NCI-H146 treated with DMSO at 0.1 percent for 48 hours (cell line): Measurements from ENCODE around the gene MAML1.

Experiments
- DNase-seq: peaks from one replicate; lab custom pipeline; 2025; ENCODE audit not compliant: unreplicated experiment; lab: John Stamatoyannopoulos, UW

Gene MAML1

DNA sequence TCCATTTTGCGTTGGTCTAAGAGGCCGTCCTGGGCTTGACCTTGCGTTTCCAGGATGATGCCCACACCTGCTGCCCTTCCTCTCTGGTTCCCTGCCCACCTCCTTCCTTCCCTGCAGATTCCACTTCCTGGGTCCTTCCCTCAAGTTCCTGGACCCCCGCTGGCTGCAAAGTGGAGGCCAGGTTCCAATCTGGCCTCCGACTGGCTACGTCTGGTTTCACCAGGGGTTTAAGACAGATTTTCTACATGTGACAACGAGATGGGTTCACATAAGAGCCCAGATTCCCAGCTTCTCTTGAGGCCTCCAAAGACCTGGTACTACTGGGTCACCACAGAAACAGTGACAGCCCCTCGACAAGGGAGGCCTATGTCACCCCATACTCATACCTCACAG lies 71.9 kb downstream of the MAML1 start:
- DNase-seq: no peak

DNA sequence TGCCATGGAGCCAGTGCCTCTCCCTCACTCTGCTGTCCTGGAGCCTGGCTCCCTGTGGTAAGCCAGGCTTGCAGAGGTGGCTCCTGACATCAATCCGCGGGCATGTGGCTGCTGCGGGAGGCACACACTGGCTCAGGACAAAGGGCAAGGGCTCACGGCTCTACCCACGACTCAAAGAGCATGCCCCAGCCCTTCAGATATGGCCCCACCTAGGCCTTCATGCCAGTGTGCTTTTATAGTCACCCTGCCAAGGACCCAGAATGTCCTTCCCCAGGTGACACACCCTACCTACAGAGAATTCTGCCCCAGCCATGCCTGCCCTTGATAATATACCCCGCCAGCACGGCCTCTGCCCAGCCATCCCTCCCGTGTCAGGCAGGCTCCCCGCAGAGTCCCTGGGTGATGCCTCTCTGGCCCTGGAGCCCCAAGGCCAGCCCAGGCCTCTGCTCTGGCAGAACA lies 72.5 kb downstream of the MAML1 start:
- DNase-seq: no peak

DNA sequence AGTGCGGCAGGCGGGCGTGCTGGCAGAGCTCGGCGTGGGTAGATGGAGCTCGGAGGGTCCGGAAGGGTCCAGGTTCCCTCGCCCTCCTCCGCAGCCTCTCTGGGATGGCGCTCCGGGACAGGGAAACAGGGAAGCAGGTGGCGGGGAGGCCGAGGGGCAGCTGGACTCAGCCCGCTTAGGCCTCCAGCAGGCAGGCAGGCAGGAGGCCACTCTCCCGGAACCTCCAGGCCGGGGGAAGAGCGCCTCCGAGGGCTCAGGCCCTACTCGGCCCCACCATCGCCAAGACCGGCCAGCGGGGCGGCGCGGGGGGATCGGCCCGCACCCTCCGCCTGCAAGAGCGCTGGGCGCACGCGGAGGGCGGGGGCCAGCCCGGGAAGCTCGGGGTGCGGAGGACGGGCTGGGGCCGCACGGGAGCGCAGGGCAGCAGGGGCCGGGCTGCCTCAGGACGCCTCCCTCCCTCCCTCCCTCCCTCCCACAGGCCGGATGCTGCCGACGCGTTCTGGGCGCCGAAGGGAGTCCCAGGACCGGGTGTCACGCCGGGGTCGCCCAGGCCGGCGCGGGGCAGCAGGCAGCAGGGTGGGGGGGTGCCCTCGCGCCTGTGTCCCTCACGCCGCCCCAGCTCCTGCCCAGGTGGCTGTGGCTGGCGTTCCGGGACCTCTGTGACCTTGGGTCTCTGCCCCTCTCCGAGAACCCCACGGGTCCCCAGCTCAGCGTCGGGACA lies 73.1 kb downstream of the MAML1 start:
- peak; percentile 0 for DNase-seq

DNA sequence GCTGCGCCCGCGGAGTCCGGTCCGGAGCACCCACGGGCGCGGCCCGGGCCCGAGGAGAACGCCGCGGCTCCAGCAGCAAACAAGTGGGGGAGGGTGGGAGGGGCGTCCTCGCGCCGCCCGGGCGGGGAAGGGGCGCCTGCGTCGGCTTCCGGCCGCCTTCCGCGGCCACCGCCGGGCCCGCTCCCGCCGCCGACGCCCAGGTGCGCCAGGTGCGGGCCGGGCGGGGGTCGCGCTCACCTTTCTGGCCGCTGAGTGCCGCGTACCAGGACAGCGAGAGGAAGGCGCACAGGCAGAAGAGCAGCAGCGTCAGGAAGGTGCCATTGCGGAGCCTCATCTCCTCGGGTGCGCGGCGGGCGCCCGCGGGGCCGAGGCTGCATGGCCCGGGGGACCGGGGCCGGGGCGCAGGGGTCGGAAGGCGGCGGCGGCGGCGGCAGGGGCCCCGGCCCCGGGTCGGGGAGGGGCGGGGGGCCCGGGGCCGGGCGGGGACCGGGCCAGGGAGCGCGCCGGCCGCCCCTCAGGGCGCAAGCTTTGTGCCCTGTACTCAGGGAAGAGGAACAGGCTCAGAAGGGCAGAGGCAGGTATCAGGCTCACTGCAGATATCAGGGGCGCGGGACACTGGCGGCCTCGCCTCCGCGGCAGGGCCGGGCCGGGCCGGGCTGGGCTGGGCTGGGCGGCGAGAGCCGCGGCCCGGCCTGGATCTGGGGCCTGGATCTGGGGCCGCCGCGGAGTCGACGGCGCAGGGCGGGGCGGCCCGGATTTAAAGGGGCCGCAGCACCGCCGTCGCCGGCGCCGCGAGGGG lies 73.8 kb downstream of the MAML1 start, which contains the start of gene MGAT4B:
MGAT4B (minus strand) TSS at position 617 of the 799 bp plus-strand sequence; CDS start at position 334, 283 bp downstream.
- DNase-seq: peak; percentile 32

DNA sequence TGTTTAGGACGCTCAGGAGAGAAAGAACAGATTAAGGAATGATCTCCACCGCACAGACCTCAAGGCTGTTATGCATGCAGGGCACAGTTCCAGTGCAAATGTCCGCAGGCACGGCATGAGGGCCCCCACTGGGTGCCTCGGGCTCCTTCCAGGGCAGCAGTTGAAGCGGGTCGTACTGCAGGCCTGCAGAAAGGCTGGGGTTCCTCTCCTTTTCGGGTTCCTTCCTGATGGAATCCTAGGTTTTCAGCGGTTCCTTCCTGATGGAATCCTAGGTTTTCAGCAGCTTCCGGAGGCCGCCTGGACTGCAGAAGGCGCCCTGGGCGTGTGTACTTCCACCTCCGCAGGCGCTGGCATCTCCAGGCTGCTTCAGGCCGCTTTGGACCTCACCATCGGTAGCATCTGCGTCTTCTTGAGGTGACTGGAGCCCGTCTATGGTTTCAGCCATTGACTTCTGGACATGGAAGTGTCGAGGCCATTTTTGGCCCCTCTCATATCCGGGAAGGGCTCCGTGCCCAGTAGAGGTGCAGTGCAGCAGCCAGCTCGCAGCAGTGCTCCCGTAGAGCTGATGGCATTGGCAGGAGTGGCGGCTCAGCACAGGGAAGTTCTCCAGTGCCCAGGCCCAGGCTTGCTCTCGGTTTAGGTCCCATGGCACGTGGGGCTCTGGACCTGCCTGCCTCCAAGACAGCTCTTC lies 79.7 kb downstream of the MAML1 start:
- no peak for DNase-seq

DNA sequence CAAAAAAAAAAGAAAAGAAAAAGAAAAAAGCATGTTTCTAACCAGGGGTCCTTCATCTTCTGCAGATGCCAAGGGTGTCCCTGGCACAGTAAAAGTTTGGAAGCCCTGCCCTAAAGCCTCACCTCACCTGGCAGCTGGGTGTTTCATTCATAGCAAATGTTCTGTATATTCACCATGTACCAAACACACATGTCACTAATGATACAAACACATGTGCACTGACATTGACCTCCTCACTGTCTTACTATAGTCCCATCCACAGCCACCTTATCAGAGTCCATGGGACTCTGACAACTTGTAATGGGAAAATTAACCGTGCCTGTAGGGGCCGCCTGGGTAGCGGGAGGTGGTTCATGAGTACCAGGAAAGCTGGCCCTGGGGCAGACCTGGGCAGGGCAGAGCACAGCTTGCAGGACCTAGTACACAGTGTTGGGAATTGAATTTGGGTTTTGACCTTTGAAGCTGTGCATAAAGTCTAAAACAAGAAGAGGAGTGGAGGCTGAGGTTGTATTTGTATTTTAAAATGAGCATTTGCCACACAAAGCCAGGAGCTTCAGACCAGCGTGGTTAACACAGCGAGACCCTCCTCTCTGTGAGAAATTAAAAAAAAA lies 80.5 kb downstream of the MAML1 start:
- DNase-seq: no peak

DNA sequence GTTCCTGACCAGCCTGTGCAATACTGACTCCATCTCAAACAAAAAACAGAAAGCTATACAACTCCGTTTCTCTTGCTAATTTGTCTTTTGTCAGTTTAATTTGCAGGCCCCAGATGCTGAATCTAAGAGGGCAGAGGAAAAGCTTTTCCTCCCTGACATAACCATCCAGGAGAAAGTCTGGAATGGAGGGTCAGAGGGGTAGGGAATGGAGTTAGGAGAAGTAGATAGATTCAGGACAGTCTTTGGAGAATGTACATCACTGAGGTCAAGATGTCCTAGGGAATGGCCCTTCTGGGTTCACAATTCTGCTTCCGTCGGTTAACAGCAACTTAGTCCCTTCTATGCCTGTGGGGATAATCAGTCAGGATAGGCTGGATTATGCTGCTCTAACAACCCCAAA lies 81.5 kb downstream of the MAML1 start:
- no peak for DNase-seq

DNA sequence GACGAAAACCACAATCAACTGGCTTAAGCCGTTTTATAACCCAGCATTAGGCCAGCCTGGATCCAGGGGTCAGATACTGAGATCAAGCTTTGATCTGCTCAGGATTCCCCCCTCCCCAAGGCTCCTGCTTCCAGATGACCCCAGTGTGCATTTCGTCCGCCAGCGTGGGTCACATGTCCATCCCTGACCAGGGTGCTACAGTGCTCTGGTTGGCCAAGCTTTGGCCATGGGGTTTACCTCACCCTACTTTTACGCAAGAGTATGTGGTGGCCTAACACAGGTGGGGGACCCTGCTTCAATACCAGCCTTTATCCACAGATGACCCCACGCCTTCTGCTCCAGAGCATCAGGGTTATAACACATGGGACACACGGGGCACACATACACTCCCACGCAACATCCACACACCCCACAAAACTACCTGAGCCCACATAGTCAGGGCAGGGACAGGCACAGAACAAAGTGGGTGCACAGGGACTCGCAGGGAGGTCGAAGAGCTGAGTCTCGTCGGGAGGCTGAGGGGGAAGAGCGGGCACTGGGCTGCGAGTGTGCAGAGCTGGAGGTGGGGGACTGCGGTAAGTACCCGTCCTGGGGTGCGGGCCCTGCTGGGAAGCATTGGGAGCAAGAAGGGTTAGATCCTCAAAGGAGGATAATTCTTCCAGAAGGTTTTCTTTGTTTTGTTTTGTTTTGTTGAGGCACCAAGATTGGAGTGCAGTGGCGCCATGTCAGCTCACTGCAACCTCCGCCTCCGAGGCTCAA lies 83.0 kb downstream of the MAML1 start:
- DNase-seq: no peak

DNA sequence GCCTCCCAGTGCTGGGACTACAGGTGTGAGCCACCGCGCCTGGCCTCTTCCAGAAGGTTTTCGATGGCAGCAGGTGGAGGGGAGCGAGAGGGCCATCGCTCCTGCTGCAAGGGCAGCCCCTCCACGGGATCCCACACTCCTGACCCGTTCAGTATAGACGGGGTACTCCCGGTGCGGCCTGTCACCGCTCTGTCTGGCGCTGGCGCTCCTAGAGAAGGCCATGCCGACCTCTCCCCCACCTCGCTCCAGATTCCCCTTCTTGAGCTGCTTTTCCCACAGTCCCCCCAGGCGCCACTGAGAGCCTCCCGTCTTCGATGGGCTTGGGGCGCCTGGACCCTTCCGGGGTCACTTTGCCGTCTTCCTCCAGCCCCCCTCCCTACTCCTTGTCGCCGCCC lies 83.8 kb downstream of the MAML1 start:
- DNase-seq: no peak

DNA sequence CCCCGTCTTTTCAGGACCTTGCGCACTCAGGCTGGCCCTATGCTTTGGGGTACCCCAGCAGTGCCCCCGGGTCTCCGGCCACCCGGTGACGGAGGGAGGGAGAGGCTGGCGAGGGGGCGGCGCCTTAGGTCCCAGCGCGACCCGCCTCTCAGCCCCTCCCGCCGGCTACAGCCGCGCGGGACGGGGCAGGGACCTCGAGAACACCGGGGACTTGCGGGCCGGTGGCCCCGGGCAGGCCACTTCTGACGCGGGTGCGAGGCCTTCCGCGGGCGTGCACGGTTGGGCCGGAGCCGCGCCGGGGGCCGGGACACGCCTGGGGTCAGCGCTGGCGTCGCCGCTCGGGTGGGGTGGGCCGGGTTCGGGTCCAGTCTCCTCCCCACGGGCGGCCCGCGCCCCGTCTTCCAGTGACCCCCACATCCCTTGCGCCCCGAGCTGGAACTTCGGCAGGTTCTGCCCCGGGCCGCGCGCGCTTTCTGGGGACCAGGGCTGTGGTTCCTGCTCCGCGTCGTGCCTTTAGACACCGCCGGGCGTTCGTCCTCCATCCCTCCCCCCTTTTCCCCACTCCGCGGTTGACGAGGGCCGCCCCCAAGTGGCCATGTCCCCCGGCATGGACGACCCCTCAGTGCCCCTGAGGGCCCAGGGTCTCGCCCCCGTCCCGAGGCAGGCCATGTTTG lies 84.3 kb downstream of the MAML1 start:
- DNase-seq: no peak

DNA sequence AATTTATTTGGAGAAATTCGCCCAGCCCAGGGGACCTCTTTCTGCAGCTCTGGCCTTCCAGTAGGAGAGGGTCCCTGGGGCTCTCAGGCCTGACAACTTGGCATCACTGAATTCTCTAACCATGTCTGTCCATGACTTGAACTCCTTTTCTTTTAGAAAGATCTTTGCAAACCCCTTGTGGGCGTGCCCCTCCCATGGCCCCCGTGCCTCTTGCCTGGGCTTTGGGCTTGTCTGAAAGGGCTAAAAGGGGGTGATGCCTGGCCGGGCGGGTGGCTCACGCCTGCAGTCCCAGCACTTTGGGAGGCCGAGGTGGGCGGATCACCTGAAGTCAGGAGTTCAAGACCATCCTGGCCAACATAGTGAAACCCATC lies 84.8 kb downstream of the MAML1 start:
- DNase-seq: no peak

DNA sequence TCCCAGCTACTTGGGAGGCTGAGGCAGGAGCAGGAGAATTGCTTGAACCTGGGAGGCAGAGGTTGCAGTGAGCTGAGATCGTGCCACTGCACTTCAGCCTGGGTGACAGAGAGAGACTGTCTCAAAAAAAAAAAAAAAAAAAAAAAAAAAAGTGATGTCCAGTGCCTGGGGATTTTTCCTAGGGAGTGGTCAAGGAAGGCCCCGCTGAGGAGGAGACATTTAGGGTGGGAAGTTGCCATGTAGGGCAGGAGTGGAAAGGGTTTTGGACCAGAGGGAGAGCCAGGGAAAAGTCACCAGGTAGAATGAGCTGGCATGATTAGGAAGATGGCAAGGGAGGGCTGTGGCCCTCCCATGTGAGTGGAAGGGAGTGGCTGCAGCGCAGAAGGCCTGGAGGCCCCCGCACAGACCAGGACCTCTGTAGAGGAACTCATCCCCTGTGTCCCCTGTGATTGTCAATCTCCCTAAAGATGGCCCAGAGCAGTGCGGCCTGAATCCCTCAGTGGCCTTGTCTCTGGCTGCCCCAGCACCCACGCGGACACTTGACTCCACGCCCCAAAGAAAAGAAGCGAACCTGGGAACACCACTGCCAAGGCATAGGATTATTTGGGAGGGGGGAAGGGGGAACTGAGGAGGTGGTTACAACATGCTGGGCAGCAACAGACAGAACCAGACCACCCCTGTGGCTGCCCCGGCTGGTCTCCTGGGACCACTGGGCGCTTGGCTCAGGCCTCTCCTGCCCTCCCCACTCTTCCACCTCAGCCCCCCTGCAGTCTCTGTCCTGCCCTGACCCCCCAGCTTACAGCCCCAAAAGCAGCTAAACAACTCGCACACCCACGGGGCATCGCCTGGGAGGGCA lies 85.5 kb downstream of the MAML1 start:
- no peak for DNase-seq

DNA sequence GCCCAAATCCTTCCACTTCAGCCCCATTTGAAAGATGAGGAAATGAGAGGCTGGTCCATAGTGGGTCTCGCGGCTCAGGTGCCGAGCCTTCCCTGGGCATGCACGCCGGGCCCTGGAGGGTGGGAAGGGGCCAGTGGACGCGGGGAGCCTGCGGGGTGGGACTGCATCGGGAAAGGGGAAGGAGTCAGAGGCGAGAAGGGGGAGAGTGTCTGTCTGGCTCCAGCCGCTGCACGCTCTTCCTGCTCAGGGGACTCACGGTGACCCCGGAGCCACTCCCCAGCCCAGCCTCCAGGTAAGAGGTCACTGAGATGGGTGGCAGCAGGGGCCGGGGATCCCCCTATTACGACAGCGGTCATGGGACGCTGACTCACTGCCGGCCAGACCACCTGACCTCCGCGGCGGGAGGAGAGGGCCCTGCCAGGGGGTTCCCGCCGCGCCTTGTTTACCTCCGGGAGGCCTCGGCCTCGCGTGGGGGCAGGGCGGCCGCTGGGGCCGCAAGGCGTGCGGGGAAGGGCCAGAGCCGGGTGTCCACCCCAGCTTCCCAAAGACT lies 86.2 kb downstream of the MAML1 start:
- DNase-seq: peak; percentile 27

DNA sequence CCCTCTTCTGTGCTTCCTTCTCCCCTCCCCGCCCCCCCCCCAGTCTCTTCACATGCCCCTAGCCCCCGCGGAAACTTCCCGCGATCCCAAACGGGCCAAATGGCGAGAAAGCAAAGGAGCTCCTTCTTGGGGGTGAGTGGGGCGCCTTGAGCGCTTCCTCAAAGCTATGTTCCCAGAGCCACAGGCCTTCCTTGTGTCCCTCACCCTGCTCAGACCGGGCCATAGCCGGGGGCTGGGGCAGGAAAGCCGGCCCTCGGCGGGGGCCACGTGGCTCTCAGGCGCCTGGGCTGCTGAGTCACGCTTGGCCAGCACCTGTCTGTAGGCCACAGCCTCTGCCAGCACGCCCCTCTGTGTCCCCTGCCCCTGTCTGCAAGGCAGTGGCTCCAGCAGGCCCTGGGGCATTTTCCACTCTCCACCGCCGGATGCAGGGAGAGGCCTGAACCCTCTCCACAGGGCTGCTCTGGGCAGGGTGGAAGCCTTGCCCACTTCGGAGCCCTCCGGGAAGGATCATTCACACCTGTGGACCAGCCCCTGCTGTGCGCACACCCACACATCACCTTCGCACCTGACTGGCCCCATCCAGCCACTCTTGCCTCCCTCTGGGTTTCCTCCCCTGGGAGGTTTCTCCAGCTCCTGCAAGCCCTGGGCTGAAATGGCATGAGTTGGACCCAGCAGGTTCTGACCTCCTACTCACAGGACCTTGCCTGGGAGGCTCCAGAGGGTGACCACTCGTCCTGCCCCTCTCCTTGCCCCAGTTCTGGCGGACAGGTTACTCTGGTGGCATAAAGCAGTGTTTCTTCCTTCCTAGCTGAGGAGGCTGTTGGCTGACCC lies 86.9 kb downstream of the MAML1 start:
- DNase-seq: peak; percentile 75

DNA sequence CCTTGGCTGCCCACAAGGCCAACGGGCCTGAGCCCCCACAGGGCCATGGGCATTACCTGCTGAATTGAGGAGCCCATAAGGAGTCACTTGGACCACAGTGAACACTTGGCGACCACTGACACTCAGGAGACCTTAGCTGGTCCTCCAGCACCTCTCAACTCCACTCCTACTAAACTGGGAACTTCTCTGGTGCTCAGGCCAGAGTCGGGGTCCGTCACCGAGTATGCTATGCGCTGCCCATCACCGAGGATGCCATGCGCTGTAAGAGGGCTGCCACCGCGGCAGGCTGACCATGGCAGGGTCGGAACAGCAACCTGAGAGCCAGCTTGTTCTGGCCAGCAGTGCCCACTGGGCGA lies 87.5 kb downstream of the MAML1 start:
- no peak for DNase-seq

DNA sequence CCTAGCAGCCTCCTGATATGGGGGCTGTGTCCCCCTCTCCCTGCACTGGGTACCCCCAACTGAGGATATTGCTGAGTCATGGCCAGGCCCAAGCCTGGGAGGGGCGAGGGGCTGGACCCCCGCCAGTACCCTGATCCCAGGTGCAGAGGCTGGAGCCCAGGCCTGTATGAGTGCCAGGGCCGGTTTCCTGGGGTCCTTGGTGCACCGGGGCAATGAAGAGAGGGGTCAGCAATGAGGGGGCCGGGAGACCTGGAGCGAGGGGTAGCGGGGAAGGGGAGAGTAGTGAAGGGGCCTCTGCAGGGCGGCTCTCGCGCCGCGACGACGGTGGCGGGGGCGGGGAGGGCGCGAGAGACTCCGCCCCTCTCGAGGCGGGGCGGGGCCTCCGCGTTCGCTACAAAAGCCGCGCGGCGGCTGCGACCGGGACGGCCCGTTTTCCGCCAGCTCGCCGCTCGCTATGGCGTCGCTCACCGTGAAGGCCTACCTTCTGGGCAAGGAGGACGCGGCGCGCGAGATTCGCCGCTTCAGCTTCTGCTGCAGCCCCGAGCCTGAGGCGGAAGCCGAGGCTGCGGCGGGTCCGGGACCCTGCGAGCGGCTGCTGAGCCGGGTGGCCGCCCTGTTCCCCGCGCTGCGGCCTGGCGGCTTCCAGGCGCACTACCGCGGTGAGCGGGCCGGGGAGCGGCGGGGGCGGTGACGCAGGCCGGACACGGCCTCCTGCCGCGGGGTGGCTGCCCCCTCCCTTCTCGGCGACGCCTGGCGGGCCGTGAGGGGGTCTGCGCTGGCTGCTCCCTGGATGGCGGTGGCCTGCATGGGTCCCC lies 88.1 kb downstream of the MAML1 start, which contains the start of gene SQSTM1:
SQSTM1 (plus strand) TSS at position 423 of the 815 bp plus-strand sequence; CDS start at position 455, 32 bp downstream.
- DNase-seq: peak; percentile 36
